ENCODE results near the gene UGT8. TPM values are rescaled to one million over a fixed set of nuclear protein-coding genes. Genes with fewer than 3 reads are reported as not detected.
A peak's percentile ranks its signal among the peaks of the same experiment; 100 is the strongest.

Gene UGT8
- total RNA-seq, result 5.9 and 6.3 TPM in 2 replicates
- long read RNA-seq, full-length matches to known transcripts, result 7 of 10 reads
- long read RNA-seq, partial matches to known transcripts, result 2 of 10 reads
- long read RNA-seq, other reads (novel, unspliced or antisense), result 1 of 10 reads

- peak; percentile 56 for DNase-seq (ENCODE audit: low read depth, low spot score)
- TF ChIP-seq CTCF (conservative IDR thresholded peaks at IDR 0.05), result no peak
- H3K36me3 Mint-ChIP-seq (ENCODE audit: low read depth), result peaks cover 8% of the 10 kb centered on the region
- peaks cover 2% of the 10 kb centered on the region for H3K9me3 Mint-ChIP-seq
- peaks cover 58% of the 10 kb centered on the region for H3K27me3 Mint-ChIP-seq (ENCODE audit: low read depth)
- no peak within 1 kb of the TSS for H3K27ac Mint-ChIP-seq (ENCODE audit: unreplicated experiment)
- H3K4me1 Mint-ChIP-seq, result peaks cover 13% of the 10 kb centered on the region
- H3K4me3 Mint-ChIP-seq, result peak within 1 kb of the TSS; percentile 90
These were observed at the start of gene UGT8 for GRCh38 chr4:114598191-114599121. UGT8 (plus strand) TSS chr4:114598807; CDS start chr4:114622881, 24,074 bp downstream.

- Mint-ChIP-seq H3K36me3 (ENCODE audit: low read depth) (peaks cover 8% of the 10 kb centered on the region), H3K9me3 (peaks cover 9% of the 10 kb centered on the region), H3K4me3 (no peak overlapping the region), H3K4me1 (no peaks in the 10 kb centered on the region), H3K27me3 (ENCODE audit: low read depth) (no peaks in the 10 kb centered on the region), H3K27ac (ENCODE audit: unreplicated experiment) (no peak overlapping the region)
- no peak for DNase-seq (ENCODE audit: low read depth, low spot score)
- TF ChIP-seq CTCF (conservative IDR thresholded peaks at IDR 0.05), result no peak
These were observed 49.0 kb upstream of the UGT8 start for GRCh38 chr4:114549638-114550037.

GRCh38 chr4:114558446-114559020 lies 40.1 kb upstream of the UGT8 start:
- peaks cover 21% of the 10 kb centered on the region for H3K9me3 Mint-ChIP-seq

GRCh38 chr4:114561590-114561989 lies 37.0 kb upstream of the UGT8 start:
- no peaks in the 10 kb centered on the region for H3K27me3 Mint-ChIP-seq (ENCODE audit: low read depth)
- peaks cover 7% of the 10 kb centered on the region for H3K36me3 Mint-ChIP-seq (ENCODE audit: low read depth)
- no peak overlapping the region for H3K4me3 Mint-ChIP-seq
- no peaks in the 10 kb centered on the region for H3K4me1 Mint-ChIP-seq
- H3K9me3 Mint-ChIP-seq, result peaks cover 8% of the 10 kb centered on the region
- H3K27ac Mint-ChIP-seq (ENCODE audit: unreplicated experiment), result no peak overlapping the region
- no peak for DNase-seq (ENCODE audit: low read depth, low spot score)
- TF ChIP-seq CTCF (conservative IDR thresholded peaks at IDR 0.05), result no peak

More at GRCh38 chr4:114558446-114559020, 40.1 kb upstream of the UGT8 start:
- H3K27ac Mint-ChIP-seq (ENCODE audit: unreplicated experiment), result no peak overlapping the region
- H3K4me3 Mint-ChIP-seq, result no peak overlapping the region
- H3K27me3 Mint-ChIP-seq (ENCODE audit: low read depth), result no peaks in the 10 kb centered on the region
- H3K36me3 Mint-ChIP-seq (ENCODE audit: low read depth), result peaks cover 14% of the 10 kb centered on the region
- TF ChIP-seq CTCF (conservative IDR thresholded peaks at IDR 0.05), result no peak
- DNase-seq (ENCODE audit: low read depth, low spot score), result no peak
- no peaks in the 10 kb centered on the region for H3K4me1 Mint-ChIP-seq

- no peak overlapping the region for H3K4me3 Mint-ChIP-seq
- H3K27me3 Mint-ChIP-seq (ENCODE audit: low read depth), result no peaks in the 10 kb centered on the region
- no peak for TF ChIP-seq CTCF (conservative IDR thresholded peaks at IDR 0.05)
- H3K9me3 Mint-ChIP-seq, result peaks cover 8% of the 10 kb centered on the region
- no peaks in the 10 kb centered on the region for H3K4me1 Mint-ChIP-seq
- no peak overlapping the region for H3K27ac Mint-ChIP-seq (ENCODE audit: unreplicated experiment)
- peaks cover 7% of the 10 kb centered on the region for H3K36me3 Mint-ChIP-seq (ENCODE audit: low read depth)
- no peak for DNase-seq (ENCODE audit: low read depth, low spot score)
These were observed 36.3 kb upstream of the UGT8 start for GRCh38 chr4:114562176-114562904.
